CD14-positive monocyte (primary cell): ENCODE data around the gene PRRG1. TPM values are rescaled to one million over a fixed set of nuclear protein-coding genes. Genes with fewer than 3 reads are reported as not detected.

ENCODE experiments used
- DNase-seq, 3 donors: peaks; one replicate each; pipeline ENCODE4 v3.0.0-alpha.2; 2011 to 2022
- H2AFZ ChIP-seq: 2 replicates; pipeline ENCODE4 v1.6.0; 2012; ENCODE audit warnings: mild to moderate bottlenecking, low read depth, low read length, inconsistent platforms; ENCODE audit not compliant: insufficient read depth, poor library complexity, severe bottlenecking
- H3K27ac ChIP-seq, 2 donors: 1 replicate in 1 of 2; 2 replicates in 1 of 2; pipeline ENCODE4 v1.5.1; 2012 to 2013; ENCODE audit warnings: low read length in 2 of 2, control low read depth in 1 of 2, inconsistent platforms in 1 of 2, low read depth in 1 of 2, mild to moderate bottlenecking in 1 of 2
- H3K27me3 ChIP-seq, 2 donors: one replicate each; pipeline versions ENCODE4 v1.6.0 to v1.6.1; 2011 to 2013; ENCODE audit warnings: low read length in 2 of 2; ENCODE audit not compliant: control insufficient read depth in 2 of 2, insufficient read depth in 2 of 2
- H3K36me3 ChIP-seq, 2 donors: replicated peaks in 1 of 2; 1 replicate in 1 of 2; 2 replicates in 1 of 2; pipeline versions ENCODE4 v1.5.1 to v1.6.1; 2012 to 2013; ENCODE audit warnings: low read length in 2 of 2, control low read depth in 1 of 2, inconsistent platforms in 1 of 2, mild to moderate bottlenecking in 1 of 2; ENCODE audit not compliant: insufficient read depth in 2 of 2, control insufficient read depth in 1 of 2
- H3K4me1 ChIP-seq, 2 donors: 1 replicate in 1 of 2; 2 replicates in 1 of 2; pipeline versions ENCODE4 v1.5.1 to v1.6.1; 2012 to 2013; ENCODE audit warnings: low read length in 2 of 2, control low read depth in 1 of 2, inconsistent platforms in 1 of 2, mild to moderate bottlenecking in 1 of 2, moderate library complexity in 1 of 2; ENCODE audit not compliant: insufficient read depth in 2 of 2, control insufficient read depth in 1 of 2
- H3K4me2 ChIP-seq: replicated peaks from 2 replicates; pipeline ENCODE3; 2012; ENCODE audit warnings: low read length, moderate library complexity, mild to moderate bottlenecking; ENCODE audit not compliant: poor library complexity, severe bottlenecking; ENCODE audit errors: extremely low read depth
- H3K4me3 ChIP-seq, 3 experiments: fragments of 200-600 bp in 1 of 3; sonication (generic) in 1 of 3; replicated peaks in 1 of 3; 1 replicate in 2 of 3; 2 replicates in 1 of 3; pipeline ENCODE4 v1.5.1; 2011 to 2013; ENCODE audit warnings: low read length in 3 of 3, mild to moderate bottlenecking in 3 of 3, control low read depth in 2 of 3, low read depth in 2 of 3, inconsistent platforms in 1 of 3, moderate library complexity in 1 of 3
- H3K79me2 ChIP-seq: 2 replicates; pipeline ENCODE4 v1.6.0; 2012; ENCODE audit warnings: mild to moderate bottlenecking, control low read depth, inconsistent platforms, low read length, moderate library complexity; ENCODE audit not compliant: insufficient read depth
- H3K9ac ChIP-seq: 2 replicates; pipeline ENCODE4 v1.6.0; 2017; ENCODE audit warnings: low read length, mild to moderate bottlenecking; ENCODE audit not compliant: insufficient read depth, poor library complexity, severe bottlenecking
- H3K9me3 ChIP-seq, 2 donors: replicated peaks in 1 of 2; 1 replicate in 1 of 2; 2 replicates in 1 of 2; pipeline versions ENCODE4 v1.5.1 to v1.6.1; 2012 to 2013; ENCODE audit warnings: low read length in 2 of 2, control low read depth in 1 of 2; ENCODE audit not compliant: control insufficient read depth in 1 of 2, insufficient read depth in 1 of 2
- H4K20me1 ChIP-seq: 2 replicates; pipeline ENCODE4 v1.6.0; 2012; ENCODE audit warnings: mild to moderate bottlenecking, low read length, control low read depth, moderate library complexity; ENCODE audit not compliant: insufficient read depth
- H3K27ac Mint-ChIP-seq, 7 donors: one replicate each; pipeline ENCODE4 v1.8.0; 2020; ENCODE audit warnings: mild to moderate bottlenecking in 7 of 7, mixed read lengths in 7 of 7, moderate library complexity in 6 of 7, inconsistent platforms in 2 of 7
- H3K27me3 Mint-ChIP-seq, 3 donors: one replicate each; pipeline ENCODE4 v1.8.0; 2021 to 2022; ENCODE audit warnings: low read depth in 3 of 3, mild to moderate bottlenecking in 3 of 3, mixed read lengths in 3 of 3, moderate library complexity in 3 of 3, inconsistent platforms in 1 of 3
- H3K36me3 Mint-ChIP-seq, 2 donors: one replicate each; pipeline ENCODE4 v1.8.0; 2020; ENCODE audit warnings: mixed read lengths in 2 of 2, inconsistent platforms in 1 of 2, mild to moderate bottlenecking in 1 of 2
- H3K4me1 Mint-ChIP-seq: one replicate; pipeline ENCODE4 v1.8.0; 2020; ENCODE audit warnings: mild to moderate bottlenecking, mixed read lengths
- H3K4me3 Mint-ChIP-seq, 2 donors: one replicate each; pipeline ENCODE4 v1.8.0; 2020; ENCODE audit warnings: mild to moderate bottlenecking in 2 of 2, mixed read lengths in 2 of 2, moderate library complexity in 1 of 2
- H3K9me3 Mint-ChIP-seq, 7 donors: one replicate each; pipeline ENCODE4 v1.8.0; 2020 to 2022; ENCODE audit warnings: mixed read lengths in 7 of 7, mild to moderate bottlenecking in 6 of 7, moderate library complexity in 6 of 7, inconsistent platforms in 2 of 7
- CTCF ChIP-seq: fragments of 200-600 bp; IDR thresholded peaks from one replicate; pipeline ENCODE4 v1.8.0; 2022; ENCODE audit warnings: antibody characterized with exemption, mild to moderate bottlenecking
- whole genome bisulfite sequencing: methylation state at CpG from one replicate; pipeline ENCODE4 v1.1.5; 2013; ENCODE audit warnings: missing lambda C conversion rate; ENCODE audit not compliant: insufficient coverage; 5-methylcytosine and 5-hydroxymethylcytosine counted together
- intact Hi-C, 2 donors: fragments of 100-400 bp; cut with micrococcal nuclease; formaldehyde crosslinking; loops; one replicate each; pipeline versions ENCODE4 v1.15.0 to v1.15.1; 2023
- polyA plus RNA-seq, 3 donors: library from polyadenylated mRNA; depleted of rRNA in 1 of 3; unstranded in 2 of 3; stranded (reverse) in 1 of 3; fragments of 300-500 nt in 2 of 3; fragments of >200 nt in 1 of 3; fragmentation: Illumina TruSeq in 2 of 3; gene quantifications; 1 replicate in 2 of 3; 2 replicates in 1 of 3; pipeline ENCODE4 v1.2.3, GENCODE V29; 2012 to 2021

The PRRG1 gene
- polyA plus RNA-seq, 3 donors, result 0.04 to 0.39 (median 0.14) TPM

DNA sequence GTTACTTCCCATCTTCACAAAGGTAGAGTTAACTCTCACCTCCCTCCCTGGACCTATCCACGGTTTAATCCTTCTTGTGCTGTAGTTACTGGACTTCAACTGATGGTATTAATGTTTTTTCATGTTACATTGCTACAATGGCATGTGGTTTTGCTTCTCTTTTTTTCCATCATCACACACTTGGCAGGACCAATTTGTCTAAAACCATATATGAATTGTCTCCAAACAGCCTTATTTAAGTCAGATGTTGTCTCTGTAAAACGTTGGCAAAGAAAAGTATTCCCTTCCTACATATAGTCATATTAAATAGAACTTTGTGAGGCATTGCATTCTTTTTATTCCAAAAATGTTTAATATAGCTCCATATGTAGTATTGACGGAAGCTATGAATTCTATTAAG is 15.5 kb downstream of the PRRG1 start:
- Mint-ChIP-seq H3K36me3 (no peaks in the 10 kb centered on the region), H3K9me3 (peaks cover 0 to 10% (median 5%) of the 10 kb centered on the region in 7 donors), H3K27ac (no peak overlapping the region), H3K27me3 (peaks cover 0 to 1% (median 0%) of the 10 kb centered on the region in 3 donors), H3K4me3 (no peak overlapping the region), H3K4me1 (no peaks in the 10 kb centered on the region)
- Histone ChIP-seq H2AFZ (no peak overlapping the region), H3K36me3 (no peaks in the 10 kb centered on the region), H3K9me3 (peaks cover 0 to 3% of the 10 kb centered on the region in 2 donors), H4K20me1 (no peaks in the 10 kb centered on the region), H3K4me3 (no peak overlapping the region), H3K27ac (no peak overlapping the region), H3K9ac (no peak overlapping the region), H3K27me3 (no peaks in the 10 kb centered on the region), H3K79me2 (no peaks in the 10 kb centered on the region), H3K4me2 (no peak overlapping the region), H3K4me1 (no peaks in the 10 kb centered on the region)
- no peak for TF ChIP-seq CTCF
- no CpG with 5 or more reads among the region's 3 CpGs for WGBS
- intact Hi-C loops, result no loop called here
- no peak for DNase-seq

DNA sequence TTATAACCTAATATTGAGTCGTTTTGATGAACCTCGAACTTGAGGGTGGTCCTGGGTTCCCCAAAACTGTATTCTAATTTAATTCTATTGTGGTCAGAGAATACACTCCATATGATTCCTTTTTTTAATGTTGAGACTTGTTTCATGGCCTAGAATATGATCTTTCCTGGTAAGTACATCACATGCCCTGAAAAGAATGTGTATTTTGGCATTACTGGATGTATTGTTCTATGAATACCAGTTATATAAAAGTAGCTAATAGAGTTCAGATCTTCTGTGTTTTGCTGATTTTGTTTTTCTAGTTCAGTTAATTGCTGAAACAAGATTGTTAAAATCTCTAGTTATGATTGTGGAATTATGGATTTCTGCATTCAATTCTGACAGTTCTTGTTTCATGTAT is 18.8 kb downstream of the PRRG1 start:
- no peak overlapping the region for H2AFZ ChIP-seq
- no CpG with 5 or more reads among the region's 2 CpGs for WGBS
- intact Hi-C loops, result no loop called here

More for the DNA sequence above, 18.8 kb downstream of the PRRG1 start:
- no peak overlapping the region for H3K9ac ChIP-seq
- H3K4me2 ChIP-seq, result no peak overlapping the region
- Mint-ChIP-seq H3K9me3 (peaks cover 0 to 14% (median 5%) of the 10 kb centered on the region in 7 donors), H3K27ac (no peak overlapping the region), H3K27me3 (peaks cover 0 to 1% (median 0%) of the 10 kb centered on the region in 3 donors), H3K4me3 (no peak overlapping the region), H3K36me3 (no peaks in the 10 kb centered on the region), H3K4me1 (no peaks in the 10 kb centered on the region)
- TF ChIP-seq CTCF, result no peak
- no peaks in the 10 kb centered on the region for H3K79me2 ChIP-seq
- H3K27me3 ChIP-seq, result no peaks in the 10 kb centered on the region
- peaks cover 0 to 3% of the 10 kb centered on the region in 2 donors for H3K9me3 ChIP-seq
- no peak for DNase-seq
- no peak overlapping the region for H3K27ac ChIP-seq
- no peaks in the 10 kb centered on the region for H4K20me1 ChIP-seq
- H3K4me1 ChIP-seq, result no peaks in the 10 kb centered on the region
- H3K4me3 ChIP-seq, result no peak overlapping the region
- H3K36me3 ChIP-seq, result no peaks in the 10 kb centered on the region
